Lower leg skin (tissue), 3 donors: Measurements from ENCODE around the gene NCAM1.

ENCODE experiments used
- POLR2A ChIP-seq, 2 donors: fragments of 450-650 bp; IDR thresholded peaks; one replicate each; pipeline ENCODE4 v1.6.1; 2016 to 2017; ENCODE audit warnings: antibody characterized with exemption in 2 of 2, mild to moderate bottlenecking in 1 of 2, moderate library complexity in 1 of 2
- TF ChIP-seq, protein P1 (sequence below), 3 donors: fragments of 450-650 bp; IDR thresholded peaks; one replicate each; pipeline ENCODE4 v1.5.1; 2016; ENCODE audit warnings: antibody characterized with exemption in 3 of 3, mild to moderate bottlenecking in 3 of 3, moderate library complexity in 2 of 3

DNA sequence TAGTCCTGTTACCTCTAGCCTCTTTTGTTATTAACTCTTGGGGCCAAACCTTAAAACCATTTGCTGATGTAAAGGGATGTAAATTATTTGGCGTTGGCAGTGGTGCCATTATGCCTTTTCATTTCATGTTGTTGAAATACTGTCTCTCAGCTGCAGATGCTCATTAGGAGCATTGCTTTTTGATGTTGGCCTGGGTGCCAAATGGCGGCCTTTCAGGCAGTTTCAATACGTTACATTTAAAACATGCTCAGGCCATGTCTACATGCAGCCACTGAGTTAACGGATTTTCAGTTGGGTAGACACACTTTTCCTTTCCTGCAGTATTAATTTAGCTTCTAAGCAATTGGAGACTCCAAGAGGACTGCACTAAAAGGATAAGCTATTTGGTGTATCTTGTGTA is 5.3 kb downstream of the NCAM1 start:
- TF ChIP-seq, protein P1, sequence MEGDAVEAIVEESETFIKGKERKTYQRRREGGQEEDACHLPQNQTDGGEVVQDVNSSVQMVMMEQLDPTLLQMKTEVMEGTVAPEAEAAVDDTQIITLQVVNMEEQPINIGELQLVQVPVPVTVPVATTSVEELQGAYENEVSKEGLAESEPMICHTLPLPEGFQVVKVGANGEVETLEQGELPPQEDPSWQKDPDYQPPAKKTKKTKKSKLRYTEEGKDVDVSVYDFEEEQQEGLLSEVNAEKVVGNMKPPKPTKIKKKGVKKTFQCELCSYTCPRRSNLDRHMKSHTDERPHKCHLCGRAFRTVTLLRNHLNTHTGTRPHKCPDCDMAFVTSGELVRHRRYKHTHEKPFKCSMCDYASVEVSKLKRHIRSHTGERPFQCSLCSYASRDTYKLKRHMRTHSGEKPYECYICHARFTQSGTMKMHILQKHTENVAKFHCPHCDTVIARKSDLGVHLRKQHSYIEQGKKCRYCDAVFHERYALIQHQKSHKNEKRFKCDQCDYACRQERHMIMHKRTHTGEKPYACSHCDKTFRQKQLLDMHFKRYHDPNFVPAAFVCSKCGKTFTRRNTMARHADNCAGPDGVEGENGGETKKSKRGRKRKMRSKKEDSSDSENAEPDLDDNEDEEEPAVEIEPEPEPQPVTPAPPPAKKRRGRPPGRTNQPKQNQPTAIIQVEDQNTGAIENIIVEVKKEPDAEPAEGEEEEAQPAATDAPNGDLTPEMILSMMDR (IDR thresholded peaks at IDR 0.05) = no peak
- no peak for TF ChIP-seq POLR2A (IDR thresholded peaks at IDR 0.05)
